ENCODE measurements around the gene SSBP3.
"Not testable (repeated sequence)": the region's sequence is repeated elsewhere in the genome, so short reads cannot be mapped to it uniquely, and the experiment has no call there.

Gene SSBP3

GRCh38 chr1:54220004-54220811 lies 186.0 kb downstream of the SSBP3 start:
- ATAC-seq, result no peak
- Mint-ChIP-seq H3K9me3 (no peaks in the 10 kb centered on the region), H3K27ac (peak overlapping the region; percentile 10), H3K4me1 (no peaks in the 10 kb centered on the region), H3K4me3 (no peak overlapping the region), H3K36me3 (peaks cover 47% of the 10 kb centered on the region), H3K27me3 (no peaks in the 10 kb centered on the region)

GRCh38 chr1:54219688-54220003 lies 186.5 kb downstream of the SSBP3 start:
- Mint-ChIP-seq H3K27ac (peak overlapping the region; percentile 10), H3K27me3 (no peaks in the 10 kb centered on the region), H3K4me1 (no peaks in the 10 kb centered on the region), H3K4me3 (no peak overlapping the region), H3K9me3 (no peaks in the 10 kb centered on the region), H3K36me3 (peaks cover 47% of the 10 kb centered on the region)
- ATAC-seq, result no peak

- H3K9me3 Mint-ChIP-seq, result no peaks in the 10 kb centered on the region
- no peak overlapping the region for H3K4me3 Mint-ChIP-seq
- H3K27ac Mint-ChIP-seq, result peak overlapping the region; percentile 10
- no peaks in the 10 kb centered on the region for H3K27me3 Mint-ChIP-seq
- H3K4me1 Mint-ChIP-seq, result no peaks in the 10 kb centered on the region
- H3K36me3 Mint-ChIP-seq, result peaks cover 51% of the 10 kb centered on the region
- no peak for ATAC-seq
Measured at GRCh38 chr1:54218883-54219687, 187.1 kb downstream of the SSBP3 start.

- no peaks in the 10 kb centered on the region for H3K27me3 Mint-ChIP-seq
- ATAC-seq, result no peak
- H3K27ac Mint-ChIP-seq, result no peak overlapping the region
- no peak overlapping the region for H3K4me3 Mint-ChIP-seq
- no peaks in the 10 kb centered on the region for H3K9me3 Mint-ChIP-seq
- H3K4me1 Mint-ChIP-seq, result no peaks in the 10 kb centered on the region
- H3K36me3 Mint-ChIP-seq, result peaks cover 72% of the 10 kb centered on the region
Measured at GRCh38 chr1:54215523-54215922, 190.7 kb downstream of the SSBP3 start.

GRCh38 chr1:54212872-54213271 lies 193.3 kb downstream of the SSBP3 start:
- Mint-ChIP-seq H3K27me3 (no peaks in the 10 kb centered on the region), H3K4me3 (no peak overlapping the region), H3K4me1 (no peaks in the 10 kb centered on the region), H3K36me3 (peaks cover 72% of the 10 kb centered on the region), H3K9me3 (no peaks in the 10 kb centered on the region), H3K27ac (no peak overlapping the region)
- no peak for ATAC-seq

GRCh38 chr1:54207896-54208295 lies 198.3 kb downstream of the SSBP3 start:
- not testable (repeated sequence) for ATAC-seq, H3K27ac Mint-ChIP-seq
- H3K36me3 Mint-ChIP-seq, result peaks cover 64% of the 10 kb centered on the region

GRCh38 chr1:54207287-54207686 lies 198.9 kb downstream of the SSBP3 start:
- Mint-ChIP-seq H3K4me3 (no peak overlapping the region), H3K36me3 (peaks cover 60% of the 10 kb centered on the region), H3K9me3 (no peaks in the 10 kb centered on the region), H3K27ac (no peak overlapping the region), H3K4me1 (peaks cover 4% of the 10 kb centered on the region), H3K27me3 (no peaks in the 10 kb centered on the region)
- no peak for ATAC-seq

More at GRCh38 chr1:54207896-54208295, 198.3 kb downstream of the SSBP3 start:
- not testable (repeated sequence) for H3K4me3 Mint-ChIP-seq, H3K27me3 Mint-ChIP-seq, H3K9me3 Mint-ChIP-seq, H3K4me1 Mint-ChIP-seq

- no peak overlapping the region for H3K27ac Mint-ChIP-seq
- peaks cover 35% of the 10 kb centered on the region for H3K36me3 Mint-ChIP-seq
- H3K4me1 Mint-ChIP-seq, result peaks cover 26% of the 10 kb centered on the region
- ATAC-seq, result no peak
- no peaks in the 10 kb centered on the region for H3K27me3 Mint-ChIP-seq
- H3K9me3 Mint-ChIP-seq, result no peaks in the 10 kb centered on the region
- no peak overlapping the region for H3K4me3 Mint-ChIP-seq
Measured at GRCh38 chr1:54204199-54204598, 202.0 kb downstream of the SSBP3 start.

- peaks cover 12% of the 10 kb centered on the region for H3K36me3 Mint-ChIP-seq
- peak overlapping the region; percentile 91 for H3K4me3 Mint-ChIP-seq
- peaks cover 30% of the 10 kb centered on the region for H3K4me1 Mint-ChIP-seq
- peak; percentile 42 for ATAC-seq
- no peaks in the 10 kb centered on the region for H3K9me3 Mint-ChIP-seq
- H3K27me3 Mint-ChIP-seq, result no peaks in the 10 kb centered on the region
- peak overlapping the region; percentile 79 for H3K27ac Mint-ChIP-seq
Measured at GRCh38 chr1:54200519-54200997, 205.6 kb downstream of the SSBP3 start.

- H3K36me3 Mint-ChIP-seq, result peaks cover 10% of the 10 kb centered on the region
- H3K4me1 Mint-ChIP-seq, result peaks cover 30% of the 10 kb centered on the region
- no peaks in the 10 kb centered on the region for H3K27me3 Mint-ChIP-seq
- no peaks in the 10 kb centered on the region for H3K9me3 Mint-ChIP-seq
- H3K27ac Mint-ChIP-seq, result peak within 1 kb of the TSS; percentile 79
- peak; percentile 99 for ATAC-seq
- peak within 1 kb of the TSS; percentile 91 for H3K4me3 Mint-ChIP-seq
Measured at GRCh38 chr1:54199765-54200518, 206.3 kb downstream of the SSBP3 start, which contains the start of the genes CYB5RL and MRPL37. Gene CYB5RL (minus strand): TSS chr1:54200030. CDS start chr1:54195616, 4,414 bp downstream. Gene MRPL37 (plus strand): TSS chr1:54200167. CDS start chr1:54200244, 77 bp downstream.

- peaks cover 13% of the 10 kb centered on the region for H3K36me3 Mint-ChIP-seq
Measured at GRCh38 chr1:54199151-54199764, 206.9 kb downstream of the SSBP3 start.

GRCh38 chr1:54193453-54193852 lies 212.7 kb downstream of the SSBP3 start:
- H3K4me1 Mint-ChIP-seq, result no peaks in the 10 kb centered on the region
- no peak for ATAC-seq
- H3K27ac Mint-ChIP-seq, result no peak overlapping the region
- no peak overlapping the region for H3K4me3 Mint-ChIP-seq
- H3K27me3 Mint-ChIP-seq, result no peaks in the 10 kb centered on the region
- H3K36me3 Mint-ChIP-seq, result peaks cover 44% of the 10 kb centered on the region
- no peaks in the 10 kb centered on the region for H3K9me3 Mint-ChIP-seq

More at GRCh38 chr1:54199151-54199764, 206.9 kb downstream of the SSBP3 start:
- Mint-ChIP-seq H3K27me3 (no peaks in the 10 kb centered on the region), H3K27ac (peak overlapping the region; percentile 79), H3K4me3 (peak overlapping the region; percentile 91), H3K9me3 (no peaks in the 10 kb centered on the region), H3K4me1 (peaks cover 30% of the 10 kb centered on the region)
- ATAC-seq, result no peak

- Mint-ChIP-seq H3K36me3 (peaks cover 52% of the 10 kb centered on the region), H3K4me1 (no peaks in the 10 kb centered on the region), H3K27ac (no peak overlapping the region), H3K27me3 (no peaks in the 10 kb centered on the region), H3K9me3 (no peaks in the 10 kb centered on the region), H3K4me3 (no peak overlapping the region)
- no peak for ATAC-seq
Measured at GRCh38 chr1:54191525-54191924, 214.7 kb downstream of the SSBP3 start.

GRCh38 chr1:54190526-54190925 lies 215.7 kb downstream of the SSBP3 start:
- no peak for ATAC-seq
- peaks cover 2% of the 10 kb centered on the region for H3K9me3 Mint-ChIP-seq
- no peaks in the 10 kb centered on the region for H3K4me1 Mint-ChIP-seq
- H3K4me3 Mint-ChIP-seq, result no peak overlapping the region
- H3K36me3 Mint-ChIP-seq, result peaks cover 57% of the 10 kb centered on the region
- no peaks in the 10 kb centered on the region for H3K27me3 Mint-ChIP-seq
- H3K27ac Mint-ChIP-seq, result no peak overlapping the region
